HG03095 (cell line): ENCODE results near the gene PDE12.
"Not testable (repeated sequence)": the region's sequence is repeated elsewhere in the genome, so short reads cannot be mapped to it uniquely, and the experiment has no call there.

Experiments used
- ATAC-seq: cut with Tn5 transposase; IDR thresholded peaks from one replicate; pipeline ENCODE4 v1.9.1; 2021; ENCODE audit warnings: moderate library complexity; ENCODE audit not compliant: unreplicated experiment

Gene PDE12

GRCh38 chr3:57582474-57583168, 26.5 kb downstream of the PDE12 start:
- ATAC-seq, result no peak

DNA sequence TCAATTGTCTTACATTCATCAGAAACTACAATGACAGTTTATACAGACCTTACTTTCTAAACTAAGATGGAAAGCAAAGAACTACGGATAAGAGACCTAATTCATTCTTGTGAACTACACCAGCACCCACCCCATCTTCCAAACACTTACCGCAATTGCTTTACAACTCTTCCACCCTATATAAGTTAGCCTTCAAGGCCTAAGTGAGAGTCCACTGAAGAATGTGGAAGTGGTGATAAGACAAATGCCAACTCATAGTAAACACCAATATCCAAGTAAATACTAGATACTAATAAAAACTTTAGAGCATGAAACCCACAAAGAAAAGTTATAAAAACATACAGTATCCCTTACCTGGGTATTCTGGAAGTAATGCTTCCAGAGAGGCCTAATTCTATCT, 27.5 kb downstream of the PDE12 start:
- no peak for ATAC-seq

- ATAC-seq, result no peak
Observed at GRCh38 chr3:57586778-57587177, 30.7 kb downstream of the PDE12 start.

DNA sequence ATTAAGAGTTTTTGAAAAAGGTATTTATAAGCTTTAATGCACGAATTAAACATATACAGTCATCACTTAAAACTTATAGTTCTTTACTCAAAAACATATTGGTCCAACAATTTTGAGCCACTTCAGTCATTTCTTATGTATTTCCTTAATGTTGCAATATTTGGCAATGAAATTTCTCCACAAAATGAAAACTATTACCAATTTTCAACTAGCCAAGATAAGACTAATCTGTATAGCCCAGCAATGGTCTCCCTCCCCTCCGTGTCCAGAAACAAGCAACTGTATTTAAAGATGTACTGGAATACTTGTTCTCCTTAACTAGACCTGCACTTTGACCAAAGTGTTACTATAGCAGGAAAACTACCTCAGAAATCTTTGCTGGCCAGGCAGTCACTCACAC, 31.8 kb downstream of the PDE12 start:
- ATAC-seq, result no peak

- no peak for ATAC-seq
Observed at GRCh38 chr3:57592306-57592705, 36.2 kb downstream of the PDE12 start.

GRCh38 chr3:57594144-57594543, 38.1 kb downstream of the PDE12 start:
- ATAC-seq, result no peak

GRCh38 chr3:57594576-57594975, 38.5 kb downstream of the PDE12 start:
- no peak for ATAC-seq

- ATAC-seq, result no peak
Observed at GRCh38 chr3:57596495-57597126, 40.5 kb downstream of the PDE12 start.

GRCh38 chr3:57597127-57597923, 41.3 kb downstream of the PDE12 start, which contains the start of gene ARF4:
Gene ARF4, minus strand, starts transcription at chr3:57597344. Its CDS starts 204 bp downstream, at chr3:57597140.
- peak; percentile 93 for ATAC-seq

GRCh38 chr3:57598765-57599360, 42.8 kb downstream of the PDE12 start:
- no peak for ATAC-seq

GRCh38 chr3:57600195-57600594, 44.1 kb downstream of the PDE12 start:
- no peak for ATAC-seq

DNA sequence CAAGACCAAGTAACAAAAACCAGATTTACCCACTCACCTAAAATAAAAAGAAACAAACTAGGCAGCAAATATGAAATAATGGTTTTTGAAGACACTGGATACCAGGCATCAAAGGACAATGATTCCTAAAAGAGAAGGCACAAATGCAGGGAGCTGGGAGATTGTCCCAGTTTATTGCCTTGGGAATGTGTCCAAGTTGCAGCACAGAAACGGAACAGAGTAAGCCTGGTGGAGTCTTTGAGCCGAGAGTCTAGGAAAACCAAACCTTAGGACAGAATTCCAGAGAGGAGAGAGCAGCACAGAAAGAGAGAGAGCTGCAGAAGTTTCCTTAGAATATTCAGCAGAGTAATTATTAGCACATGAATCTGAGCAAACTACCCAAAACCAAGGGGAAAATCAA, 48.9 kb downstream of the PDE12 start:
- no peak for ATAC-seq

- no peak for ATAC-seq
Observed at GRCh38 chr3:57605683-57606082, 49.6 kb downstream of the PDE12 start.

- ATAC-seq, result not testable (repeated sequence)
Observed at GRCh38 chr3:57611870-57612269, 55.8 kb downstream of the PDE12 start.

GRCh38 chr3:57616233-57616632, 60.2 kb downstream of the PDE12 start:
- ATAC-seq, result no peak
